GM21423 (cell line): ENCODE data around the gene RBM27.
"Not testable (repeated sequence)": the region's sequence is repeated elsewhere in the genome, so short reads cannot be mapped to it uniquely, and the experiment has no call there.

Experiments
- ATAC-seq: cut with Tn5 transposase; IDR thresholded peaks from one replicate; pipeline ENCODE4 v1.9.1; 2021; ENCODE audit warnings: mild to moderate bottlenecking, moderate library complexity; ENCODE audit not compliant: unreplicated experiment

The RBM27 gene

GRCh38 chr5:146203011-146203871 lies at the start of gene RBM27:
TSS of gene RBM27 (plus strand) at chr5:146203605. CDS start at chr5:146203766, 161 bp downstream.
- ATAC-seq = peak; percentile 100

DNA sequence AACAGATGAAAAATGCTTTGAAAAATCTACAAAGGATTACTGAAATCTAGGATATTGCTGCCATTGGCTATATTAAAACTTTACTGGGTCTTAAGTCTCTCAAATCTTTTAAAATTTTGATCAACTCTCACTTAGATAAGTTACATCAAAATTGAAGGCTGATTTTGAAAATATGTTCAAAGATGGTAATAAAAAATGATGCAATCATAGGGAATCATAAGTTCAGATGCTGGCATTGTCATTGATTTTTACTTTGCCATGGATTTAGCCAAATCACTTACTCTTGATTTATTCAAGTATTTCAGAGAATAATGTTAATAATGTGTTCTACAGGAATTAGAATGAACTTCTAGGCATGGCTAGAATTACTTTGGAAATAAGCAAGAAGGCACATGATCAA lies 45.1 kb upstream of the RBM27 start:
- no peak for ATAC-seq

DNA sequence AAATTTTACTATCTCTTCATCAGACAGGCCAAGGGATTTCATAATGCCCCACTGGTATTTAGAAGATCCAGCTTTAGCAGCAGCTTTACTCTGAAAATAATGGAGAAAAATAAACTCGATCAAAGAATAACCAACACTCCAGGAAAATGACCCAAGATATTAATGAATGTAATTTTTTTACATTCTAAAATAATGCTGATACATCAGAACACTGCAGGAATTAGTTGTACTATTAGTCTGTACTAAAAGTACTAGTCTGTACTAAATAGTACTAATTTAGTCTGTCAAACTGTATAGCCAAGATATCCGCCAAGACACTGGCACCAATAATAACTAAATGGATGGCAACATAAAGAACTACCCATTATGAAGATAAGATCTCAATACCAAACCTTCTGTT lies 39.0 kb upstream of the RBM27 start:
- no peak for ATAC-seq

DNA sequence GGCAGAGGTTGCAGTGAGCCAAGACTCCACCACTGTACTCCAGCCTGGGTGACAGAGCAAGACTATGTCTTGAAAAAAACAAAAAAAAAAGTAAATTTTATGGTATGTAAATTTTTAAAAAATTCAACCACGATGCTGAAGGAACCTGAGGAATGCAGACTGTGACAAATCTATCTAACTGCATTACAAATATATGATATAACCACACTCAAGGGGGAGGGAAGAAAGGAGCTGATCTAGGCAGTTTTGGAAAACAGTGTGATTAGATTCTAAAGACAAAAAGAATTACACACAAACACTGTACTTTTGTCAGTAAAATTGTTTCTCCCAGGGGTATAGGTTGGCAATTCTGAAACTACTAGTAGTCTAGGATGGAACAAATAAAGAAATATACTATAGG lies 37.9 kb upstream of the RBM27 start:
- no peak for ATAC-seq

GRCh38 chr5:146165903-146166302 lies 37.5 kb upstream of the RBM27 start:
- ATAC-seq = no peak

DNA sequence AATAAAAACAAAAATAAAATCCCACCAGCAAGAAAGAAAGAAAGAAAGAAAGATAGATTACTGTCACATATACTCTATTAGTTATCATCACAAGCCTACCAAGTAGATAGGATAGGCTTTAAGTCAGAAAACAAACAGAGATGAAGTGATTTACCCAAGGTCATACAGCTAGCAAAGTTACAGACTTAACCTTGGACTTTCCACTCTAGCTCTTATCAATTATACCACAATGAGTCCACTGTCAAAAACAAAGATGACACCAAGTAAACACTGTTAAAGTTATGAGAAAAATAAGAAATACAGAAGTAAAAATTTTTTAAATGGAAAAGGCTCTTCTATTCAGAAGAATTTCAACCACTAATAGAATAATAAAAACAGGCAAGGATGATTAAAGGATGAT lies 34.3 kb upstream of the RBM27 start:
- no peak for ATAC-seq

- ATAC-seq = peak; percentile 70
Measured at GRCh38 chr5:146173049-146173448, 30.4 kb upstream of the RBM27 start.

DNA sequence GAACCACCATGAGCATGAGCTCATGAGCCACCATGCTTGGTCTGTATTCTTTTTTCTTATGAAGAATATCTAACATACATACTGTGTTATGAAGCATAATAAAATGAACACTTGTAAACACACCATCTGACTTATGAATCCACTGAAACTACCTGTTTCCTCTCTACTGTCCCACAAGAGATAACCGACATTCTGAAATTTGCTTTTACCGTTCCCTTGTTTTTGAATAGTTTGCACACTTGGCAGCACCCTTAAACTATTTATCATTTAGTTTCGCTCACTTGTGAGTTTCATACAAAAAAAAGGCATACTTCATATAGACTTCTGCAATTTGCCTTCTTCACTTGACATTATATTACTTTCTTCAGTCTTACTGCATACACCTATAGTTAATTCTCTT lies 29.8 kb upstream of the RBM27 start:
- ATAC-seq = peak; percentile 93

DNA sequence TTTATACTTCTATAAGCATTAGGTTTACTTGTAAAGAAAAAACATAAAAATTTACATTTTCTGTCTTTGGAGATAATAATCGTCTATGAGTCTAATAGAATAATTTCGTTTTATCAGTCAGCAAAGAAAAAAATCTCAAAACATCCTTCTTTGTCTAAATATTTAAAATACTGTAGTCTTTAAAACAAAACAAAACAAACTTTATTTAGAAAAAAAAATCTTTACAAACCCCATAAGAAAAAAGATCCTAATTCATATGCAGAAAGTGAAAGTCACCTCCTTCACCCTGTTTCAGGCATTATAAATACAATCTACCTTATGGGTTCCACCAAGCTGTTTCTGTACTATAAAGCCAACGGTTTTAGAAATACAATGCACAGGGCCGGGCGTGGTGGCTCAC lies 26.6 kb upstream of the RBM27 start:
- ATAC-seq = no peak

- ATAC-seq = no peak
Measured at GRCh38 chr5:146179696-146180095, 23.7 kb upstream of the RBM27 start.

DNA sequence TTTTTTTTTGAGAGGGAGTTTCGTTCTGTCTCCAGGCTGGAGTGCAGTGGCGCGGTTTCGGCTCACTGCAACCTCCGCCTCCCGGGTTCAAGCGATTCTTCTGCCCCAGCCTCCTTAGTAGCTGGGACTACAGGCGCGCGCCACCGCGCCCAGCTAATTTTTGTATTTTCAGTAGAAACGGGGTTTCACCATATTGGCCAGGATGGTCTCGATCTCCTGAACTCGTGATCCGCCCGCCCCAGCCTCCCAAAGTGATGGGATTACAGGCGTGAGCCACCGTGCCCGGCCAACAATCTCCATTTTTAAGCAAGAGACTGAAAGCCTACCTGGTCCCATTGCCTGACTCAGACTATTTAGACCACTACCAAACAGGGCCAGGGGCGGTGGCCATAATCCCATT lies 20.0 kb upstream of the RBM27 start:
- not testable (repeated sequence) for ATAC-seq

GRCh38 chr5:146185161-146185560 lies 18.2 kb upstream of the RBM27 start:
- ATAC-seq = no peak

DNA sequence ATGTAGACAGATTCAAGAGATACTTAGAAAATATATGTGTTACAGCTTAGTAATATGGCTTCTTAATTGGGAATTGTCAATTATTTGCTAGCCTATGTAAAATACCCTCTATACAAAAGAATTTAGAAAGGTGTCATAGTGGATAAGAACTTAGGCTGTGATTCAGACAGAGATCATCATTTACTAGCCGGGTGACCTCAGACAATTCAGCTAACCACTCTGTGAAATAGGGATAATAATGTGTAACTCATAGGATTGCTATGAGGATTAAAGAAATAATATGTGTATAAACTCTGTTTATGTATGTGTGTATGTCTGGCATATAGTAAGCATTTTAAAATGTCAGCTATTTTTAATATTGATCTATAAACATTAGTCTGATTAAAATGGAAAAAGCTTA lies 15.0 kb upstream of the RBM27 start:
- no peak for ATAC-seq

DNA sequence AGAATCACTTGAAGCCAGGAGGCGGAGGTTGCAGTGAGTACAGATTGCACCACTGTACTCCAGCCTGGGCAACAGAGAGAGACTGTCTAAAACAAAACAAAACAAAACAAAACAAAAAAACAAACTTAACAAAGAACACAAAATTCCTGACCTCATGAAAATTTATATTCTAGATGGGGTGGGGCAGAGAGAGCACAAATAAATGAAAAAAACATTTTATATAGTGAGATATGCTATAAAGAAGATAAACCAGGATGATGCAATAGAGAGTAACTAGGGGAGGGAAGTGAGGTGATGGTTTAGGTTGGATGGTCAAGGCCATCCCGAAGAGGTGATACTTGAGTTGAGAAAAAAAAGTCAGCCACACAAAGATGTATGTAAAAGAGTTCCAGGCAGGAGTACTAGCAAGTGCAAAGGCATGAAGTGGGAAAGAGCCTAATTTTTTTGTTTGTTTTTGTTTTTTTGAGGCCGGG lies 10.8 kb upstream of the RBM27 start:
- no peak for ATAC-seq

- no peak for ATAC-seq
Measured at GRCh38 chr5:146193285-146193684, 10.1 kb upstream of the RBM27 start.

GRCh38 chr5:146194997-146195396 lies 8.4 kb upstream of the RBM27 start:
- ATAC-seq = not testable (repeated sequence)

- ATAC-seq = no peak
Measured at GRCh38 chr5:146196459-146197048, 6.9 kb upstream of the RBM27 start.

- ATAC-seq = no peak
Measured at GRCh38 chr5:146199176-146199815, 4.1 kb upstream of the RBM27 start.

DNA sequence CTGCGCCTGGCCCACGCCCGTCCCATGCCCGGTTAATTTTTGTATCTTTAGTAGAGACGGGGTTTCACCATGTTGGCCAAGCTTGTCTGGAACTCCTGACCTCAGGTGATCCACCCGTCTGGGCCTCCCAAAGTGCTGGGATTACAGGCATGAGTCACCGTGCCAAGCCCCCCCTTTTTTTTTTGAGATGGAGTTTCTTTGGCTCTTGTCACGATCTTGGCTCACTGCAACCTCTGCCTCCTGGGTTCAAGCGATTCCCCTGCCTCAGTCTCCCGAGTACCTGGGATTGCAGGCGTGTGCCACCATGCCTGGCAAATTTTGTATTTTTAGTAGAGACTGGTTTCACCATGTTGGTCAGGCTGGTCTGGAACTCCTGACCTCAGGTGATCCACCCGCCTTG lies 1.6 kb upstream of the RBM27 start:
- not testable (repeated sequence) for ATAC-seq

GRCh38 chr5:146203872-146204192 lies 427 bp downstream of the RBM27 start:
- ATAC-seq = peak; percentile 11

DNA sequence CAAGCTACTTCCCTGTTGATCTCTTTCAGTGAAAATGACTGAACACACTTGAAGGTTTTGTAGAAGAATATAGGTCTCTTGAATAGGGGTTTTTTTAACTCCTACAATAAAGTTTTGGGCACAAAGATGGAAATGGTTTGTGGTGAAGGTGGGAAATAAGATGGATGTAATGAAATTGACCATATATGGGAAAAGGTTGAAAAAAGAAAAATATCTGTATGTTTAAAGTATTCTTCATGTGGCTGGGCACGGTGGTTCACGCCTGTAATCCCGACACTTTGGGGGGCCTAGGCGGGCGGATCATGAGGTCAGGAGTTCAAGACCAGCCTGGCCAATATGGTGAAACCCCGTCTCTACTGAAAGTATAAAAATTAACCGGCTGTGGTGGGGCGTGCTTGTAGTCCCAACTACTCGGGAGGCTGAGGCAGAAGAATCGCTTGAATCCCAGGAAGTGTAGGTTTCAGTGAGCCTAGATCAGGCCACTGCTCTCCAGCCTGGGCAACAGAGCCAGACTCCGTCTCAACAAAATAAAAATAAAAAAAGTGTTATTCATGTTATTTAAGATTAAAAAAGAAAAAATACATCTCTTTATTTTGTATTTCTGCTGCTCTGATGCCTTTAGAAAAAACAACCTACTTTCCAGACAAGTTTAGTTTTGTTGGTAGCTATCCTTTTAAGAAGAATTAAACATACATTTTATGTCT lies 2.2 kb downstream of the RBM27 start:
- no peak for ATAC-seq
